Measurements from ENCODE around the gene HGFAC. TPM values are rescaled to one million over a fixed set of nuclear protein-coding genes. Genes with fewer than 3 reads are reported as not detected.

HGFAC gene
- total and polyA plus RNA-seq, 2 experiments from 2014 or later: 2.0 to 2.3 TPM

DNA sequence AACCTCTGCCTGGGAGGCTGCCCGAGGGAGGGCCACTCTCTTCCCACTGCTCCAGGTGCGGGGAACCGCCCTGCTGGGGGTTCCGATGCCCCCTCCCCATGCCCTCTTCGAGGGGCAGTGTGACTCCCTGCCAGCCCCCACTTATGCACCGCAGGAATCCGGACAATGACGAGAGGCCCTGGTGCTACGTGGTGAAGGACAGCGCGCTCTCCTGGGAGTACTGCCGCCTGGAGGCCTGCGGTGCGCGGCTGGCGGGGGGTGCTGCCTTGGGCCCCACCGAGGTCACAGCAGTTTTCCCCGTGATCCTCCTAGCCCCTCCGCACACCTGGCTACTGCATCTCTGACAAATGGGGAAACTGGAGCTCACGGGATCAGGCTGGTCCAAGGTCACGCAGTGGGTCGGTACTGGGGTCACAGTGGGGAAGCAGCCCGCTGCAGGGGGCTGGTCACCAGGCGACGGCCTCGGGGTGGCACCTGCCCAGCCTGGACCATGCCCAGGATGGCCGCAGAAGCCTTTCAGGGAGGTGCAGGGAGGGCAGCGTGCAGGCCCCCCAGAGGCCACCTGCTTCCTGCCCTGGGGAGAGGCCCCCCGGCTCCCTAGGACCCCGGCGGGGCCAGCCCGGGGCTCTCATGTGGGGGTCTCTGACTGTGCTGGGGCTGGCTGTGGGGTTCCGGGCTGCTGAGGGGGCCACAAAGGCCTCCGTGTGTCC lies 3.5 kb downstream of the HGFAC start:
- no peak for TF ChIP-seq CTCF (IDR thresholded peaks at IDR 0.05; ENCODE audit: low read depth, low read length)
- DNase-seq (ENCODE audit: low read depth in 1 of 2, low spot score in 1 of 2): no peak
- no peaks in the 10 kb centered on the region for H3K9me3 ChIP-seq (ENCODE audit: low read depth)
- peaks cover 5% of the 10 kb centered on the region for H3K4me1 ChIP-seq (ENCODE audit: low read depth)
- H3K36me3 ChIP-seq: no peaks in the 10 kb centered on the region
- H3K27me3 ChIP-seq: no peaks in the 10 kb centered on the region
- no peak overlapping the region for H3K27ac ChIP-seq
- H3K4me3 ChIP-seq: no peak overlapping the region

GRCh38 chr4:3445829-3446545 lies 4.2 kb downstream of the HGFAC start:
- DNase-seq (ENCODE audit: low read depth in 1 of 2, low spot score in 1 of 2): no peak
- Histone ChIP-seq H3K36me3 (no peaks in the 10 kb centered on the region), H3K4me3 (no peak overlapping the region), H3K27ac (no peak overlapping the region), H3K9me3 (ENCODE audit: low read depth) (no peaks in the 10 kb centered on the region), H3K4me1 (ENCODE audit: low read depth) (peaks cover 5% of the 10 kb centered on the region), H3K27me3 (no peaks in the 10 kb centered on the region)
- no peak for TF ChIP-seq CTCF (IDR thresholded peaks at IDR 0.05; ENCODE audit: low read depth, low read length)

DNA sequence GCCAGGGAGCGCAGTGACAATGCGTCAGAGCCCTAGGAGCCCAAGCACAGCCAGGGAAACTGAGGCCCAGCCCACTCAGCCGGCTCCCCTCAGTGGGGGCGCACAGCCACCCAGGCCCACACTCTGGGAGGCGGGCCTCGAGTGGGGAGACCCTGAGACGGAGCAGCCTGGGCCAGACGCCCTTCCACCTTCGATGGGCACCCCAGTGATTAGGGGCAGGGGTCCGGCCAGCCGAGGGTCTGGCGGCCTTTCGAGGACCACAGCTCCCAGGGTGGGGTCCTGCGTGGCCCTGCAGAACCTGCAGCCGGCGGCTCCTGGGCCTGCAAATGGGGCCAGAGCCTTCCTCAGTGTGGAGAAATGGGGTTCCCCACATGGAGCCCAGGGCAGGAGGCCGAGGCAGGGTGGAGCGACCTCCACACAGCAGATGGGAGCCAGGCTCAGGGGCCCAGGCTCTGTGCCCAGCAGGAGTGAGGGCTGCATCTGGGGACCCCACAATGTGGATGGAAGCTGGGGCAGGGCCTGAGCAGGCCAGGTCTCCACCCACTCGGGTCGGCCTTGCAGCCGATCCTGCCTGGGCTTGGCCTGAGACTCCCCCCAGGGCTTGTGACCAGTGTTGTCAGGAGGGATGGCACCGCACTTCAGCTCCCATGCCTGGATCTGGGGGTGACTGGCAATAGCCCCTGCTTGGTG lies 5.0 kb downstream of the HGFAC start:
- Histone ChIP-seq H3K4me1 (ENCODE audit: low read depth) (peaks cover 5% of the 10 kb centered on the region), H3K27me3 (no peaks in the 10 kb centered on the region), H3K4me3 (no peak overlapping the region), H3K27ac (no peak overlapping the region), H3K9me3 (ENCODE audit: low read depth) (no peaks in the 10 kb centered on the region), H3K36me3 (no peaks in the 10 kb centered on the region)
- DNase-seq (ENCODE audit: low read depth in 1 of 2, low spot score in 1 of 2): no peak
- TF ChIP-seq CTCF (IDR thresholded peaks at IDR 0.05; ENCODE audit: low read depth, low read length): no peak

DNA sequence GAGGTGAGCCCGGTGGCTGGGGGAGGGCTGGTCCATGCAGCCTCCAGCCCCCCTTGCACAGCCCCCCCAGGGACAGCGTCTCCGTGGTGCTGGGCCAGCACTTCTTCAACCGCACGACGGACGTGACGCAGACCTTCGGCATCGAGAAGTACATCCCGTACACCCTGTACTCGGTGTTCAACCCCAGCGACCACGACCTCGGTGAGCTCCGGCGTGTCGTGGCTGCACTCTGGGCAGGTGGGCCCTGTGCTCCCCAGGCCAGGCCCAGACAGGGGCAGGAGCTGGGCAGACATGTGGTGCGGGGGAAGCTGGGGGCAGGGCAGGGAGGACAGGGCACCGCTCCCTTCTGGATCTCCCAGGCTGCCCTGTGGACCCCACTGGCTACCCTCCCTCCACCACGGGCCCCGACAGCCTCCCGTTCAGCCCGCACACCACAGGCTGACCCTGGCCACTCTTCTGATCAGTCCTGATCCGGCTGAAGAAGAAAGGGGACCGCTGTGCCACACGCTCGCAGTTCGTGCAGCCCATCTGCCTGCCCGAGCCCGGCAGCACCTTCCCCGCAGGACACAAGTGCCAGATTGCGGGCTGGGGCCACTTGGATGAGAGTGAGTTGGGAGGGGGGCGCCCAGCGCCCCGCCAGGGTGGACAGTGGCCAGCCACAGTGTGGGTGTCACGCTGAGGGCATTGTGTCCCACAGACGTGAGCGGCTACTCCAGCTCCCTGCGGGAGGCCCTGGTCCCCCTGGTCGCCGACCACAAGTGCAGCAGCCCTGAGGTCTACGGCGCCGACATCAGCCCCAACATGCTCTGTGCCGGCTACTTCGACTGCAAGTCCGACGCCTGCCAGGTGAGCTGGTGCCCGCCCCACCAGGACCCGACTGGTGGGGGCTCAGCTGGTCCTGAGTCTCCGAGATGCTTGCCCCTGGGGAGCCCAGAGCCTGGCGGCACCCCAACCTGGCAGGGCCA lies 5.9 kb downstream of the HGFAC start:
- H3K9me3 ChIP-seq (ENCODE audit: low read depth): no peaks in the 10 kb centered on the region

More for the DNA sequence above, 5.9 kb downstream of the HGFAC start:
- Histone ChIP-seq H3K4me3 (no peak overlapping the region), H3K27me3 (no peaks in the 10 kb centered on the region), H3K36me3 (no peaks in the 10 kb centered on the region), H3K4me1 (ENCODE audit: low read depth) (peaks cover 5% of the 10 kb centered on the region), H3K27ac (no peak overlapping the region)
- no peak for DNase-seq (ENCODE audit: low read depth in 1 of 2, low spot score in 1 of 2)
- no peak for TF ChIP-seq CTCF (IDR thresholded peaks at IDR 0.05; ENCODE audit: low read depth, low read length)

Measured in cardiac muscle cell (in vitro differentiated cells and primary cell).